ENCODE measurements around the gene DHX30. TPM values are rescaled to one million over a fixed set of nuclear protein-coding genes. Genes with fewer than 3 reads are reported as not detected.

DHX30 gene
- polyA plus RNA-seq, 1 of the 3 experiments (the other 2 are of a cell fraction) = 86.3 TPM

DNA sequence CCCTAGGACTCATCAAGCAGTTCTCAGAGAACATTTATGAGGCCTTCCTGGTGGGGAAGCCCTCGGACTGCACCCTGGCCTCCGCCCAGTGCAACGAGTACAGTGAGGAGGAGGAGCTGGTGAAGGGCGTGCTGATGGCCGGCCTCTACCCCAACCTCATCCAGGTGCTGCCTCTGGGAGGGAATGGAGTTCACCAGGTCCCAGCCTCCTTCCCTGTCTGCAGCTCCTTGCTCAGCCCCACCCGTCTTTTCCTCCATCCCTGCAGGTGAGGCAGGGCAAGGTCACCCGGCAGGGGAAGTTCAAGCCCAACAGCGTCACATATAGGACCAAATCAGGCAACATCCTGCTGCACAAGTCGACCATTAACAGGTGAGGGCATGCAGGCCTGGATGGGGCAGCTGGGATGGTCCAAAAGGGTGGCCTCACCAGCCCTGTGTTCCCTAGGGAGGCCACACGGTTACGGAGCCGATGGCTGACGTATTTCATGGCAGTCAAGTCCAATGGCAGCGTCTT, 46.3 kb downstream of the DHX30 start:
- Histone ChIP-seq H3K79me2 (ENCODE audit: insufficient read depth) (no peaks in the 10 kb centered on the region), H3K27me3 (ENCODE audit: insufficient read depth) (no peaks in the 10 kb centered on the region), H3K4me1 (ENCODE audit: control insufficient read depth in 1 of 2, insufficient read depth in 2 of 2, low read depth in 1 of 2, low read length in 1 of 2) (no peaks in the 10 kb centered on the region), H3K27ac (ENCODE audit: low read depth in 2 of 2, low read length in 1 of 2) (no peak overlapping the region; a peak in 1 of 4 replicates), H3F3A (replicated peaks; ENCODE audit: insufficient read depth) (peaks cover 28% of the 10 kb centered on the region), H3K9me3 (no peaks in the 10 kb centered on the region), H3K9ac (no peak overlapping the region), H3K4me3 (ENCODE audit: low read depth in 2 of 2, low read length in 1 of 2) (no peak overlapping the region), H2AFZ (ENCODE audit: low read depth) (no peak overlapping the region), H3K4me2 (no peak overlapping the region), H3K36me3 (replicated peaks in 1 of 2; ENCODE audit: control insufficient read depth in 1 of 2, insufficient read depth in 2 of 2, low read length in 1 of 2) (peaks cover 27 to 80% of the 10 kb centered on the region in 2 experiments), H3K9me2 (no peaks in the 10 kb centered on the region), H4K20me1 (ENCODE audit: insufficient read depth) (peaks cover 29% of the 10 kb centered on the region; the same call in 1 of the 2 replicates)
- ChIA-PET CTCF (interaction anchor here (0.6 to 2.7 kb wide), 12 partner anchors 9 to 309 kb away, joined by 3 to 28 read pairs (median 4); no protein-coding TSS in a partner anchor), POLR2A (no interaction called here)
- DNase-seq = no peak
- 85% methylated on average over 11 of the region's 14 CpGs for WGBS (ENCODE audit: low lambda C conversion rate)
- TF ChIP-seq JUND (IDR thresholded peaks at IDR 0.05) (no peak), POLR2AphosphoS5 (IDR thresholded peaks at IDR 0.05; ENCODE audit: low read depth, low read length) (0 out of 2 replicates have a peak, but pooled peaks have one; percentile 13)

DNA sequence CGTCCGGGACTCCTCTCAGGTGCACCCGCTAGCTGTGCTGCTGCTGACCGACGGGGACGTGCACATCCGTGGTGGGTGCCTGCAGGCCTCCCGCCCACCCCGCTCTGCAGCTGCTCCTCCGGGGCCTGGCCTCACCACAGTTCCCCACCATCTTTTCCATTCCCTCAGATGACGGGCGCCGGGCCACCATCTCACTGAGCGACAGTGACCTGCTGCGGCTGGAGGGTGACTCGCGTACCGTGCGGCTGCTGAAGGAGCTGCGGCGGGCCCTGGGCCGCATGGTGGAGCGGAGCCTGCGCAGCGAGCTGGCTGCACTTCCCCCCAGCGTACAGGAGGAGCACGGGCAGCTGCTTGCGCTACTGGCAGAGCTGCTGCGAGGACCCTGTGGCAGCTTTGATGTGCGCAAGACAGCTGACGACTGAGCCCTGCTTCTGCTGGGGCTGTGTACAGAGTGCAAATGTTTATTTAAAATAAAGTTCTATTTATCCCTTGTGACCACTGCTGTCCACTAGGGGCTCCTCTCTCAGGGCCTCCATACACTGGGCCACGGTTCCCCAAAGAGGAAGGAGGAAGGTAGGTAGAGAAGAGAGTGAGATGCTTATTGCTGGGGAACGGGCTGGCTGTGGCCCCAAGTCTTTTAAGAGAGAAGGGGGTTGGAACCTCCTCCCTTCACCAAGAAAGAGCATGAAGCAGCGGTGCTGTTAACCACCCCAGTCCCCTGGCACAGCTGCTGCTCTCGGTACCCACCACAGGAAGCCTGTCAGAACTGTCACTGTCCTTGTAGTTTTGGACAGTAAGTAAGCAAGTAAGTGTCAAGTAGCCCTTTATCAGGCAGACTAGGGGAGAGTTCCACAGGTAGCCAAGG, 47.0 kb downstream of the DHX30 start:
- H3K9me3 ChIP-seq = no peaks in the 10 kb centered on the region
- ChIA-PET CTCF (interaction anchor here (0.6 to 2.7 kb wide), 15 partner anchors 9 to 308 kb away, joined by 3 to 28 read pairs (median 4); no protein-coding TSS in a partner anchor), POLR2A (interaction anchor here (0.5 kb wide), 1 partner anchor 1136 kb away, joined by 4 read pairs; no protein-coding TSS in a partner anchor)
- H3K27me3 ChIP-seq (ENCODE audit: insufficient read depth) = no peaks in the 10 kb centered on the region
- H3K36me3 ChIP-seq (replicated peaks in 1 of 2; ENCODE audit: control insufficient read depth in 1 of 2, insufficient read depth in 2 of 2, low read length in 1 of 2) = peaks cover 21 to 81% of the 10 kb centered on the region in 2 experiments
- peak; percentile 61 for DNase-seq
- H3K4me2 ChIP-seq = no peak overlapping the region
- H3K9me2 ChIP-seq = no peaks in the 10 kb centered on the region
- no peak overlapping the region for H3K4me3 ChIP-seq (ENCODE audit: low read depth in 2 of 2, low read length in 1 of 2)
- WGBS (ENCODE audit: low lambda C conversion rate) = 91% methylated on average over 33 of the region's 35 CpGs
- no peak overlapping the region for H3K9ac ChIP-seq
- no peaks in the 10 kb centered on the region for H3K4me1 ChIP-seq (ENCODE audit: control insufficient read depth in 1 of 2, insufficient read depth in 2 of 2, low read depth in 1 of 2, low read length in 1 of 2)
- peaks cover 29% of the 10 kb centered on the region; the same call in 1 of the 2 replicates for H4K20me1 ChIP-seq (ENCODE audit: insufficient read depth)
- H2AFZ ChIP-seq (ENCODE audit: low read depth) = no peak overlapping the region
- peaks cover 28% of the 10 kb centered on the region for H3F3A ChIP-seq (replicated peaks; ENCODE audit: insufficient read depth)
- H3K79me2 ChIP-seq (ENCODE audit: insufficient read depth) = no peaks in the 10 kb centered on the region
- TF ChIP-seq FOXM1 (IDR thresholded peaks at IDR 0.05; ENCODE audit: low read depth) (no peak), POLR2AphosphoS5 (IDR thresholded peaks at IDR 0.05; ENCODE audit: low read depth, low read length) (no peak), FOSL2 (IDR thresholded peaks at IDR 0.05; ENCODE audit: borderline replicate concordance, low read depth) (no peak), JUND (IDR thresholded peaks at IDR 0.05) (no peak), RAD21 (IDR thresholded peaks at IDR 0.05; ENCODE audit: low read length) (peak; percentile 30), YY1 (IDR thresholded peaks at IDR 0.05; ENCODE audit: low read depth) (no peak), EP300 (IDR thresholded peaks at IDR 0.05; ENCODE audit: borderline replicate concordance in 1 of 2, low read depth in 1 of 2, low read length in 1 of 2) (no peak), GABPA (IDR thresholded peaks at IDR 0.05; ENCODE audit: low read depth) (no peak), TEAD4 (IDR thresholded peaks at IDR 0.05; ENCODE audit: borderline replicate concordance, insufficient read depth) (no peak), RXRA (IDR thresholded peaks at IDR 0.05; ENCODE audit: borderline replicate concordance, low read depth) (no peak), GATA2 (CRISPR knock-in tag; IDR thresholded peaks at IDR 0.05) (no peak), SMC3 (IDR thresholded peaks at IDR 0.05; ENCODE audit: low read depth, low read length) (0 out of 2 replicates have a peak, but pooled peaks have one; percentile 14), MXI1 (IDR thresholded peaks at IDR 0.05; ENCODE audit: low read depth, low read length) (no peak), RCOR1 (IDR thresholded peaks at IDR 0.05; ENCODE audit: low read length) (no peak)
- TF ChIP-seq, protein P1, sequence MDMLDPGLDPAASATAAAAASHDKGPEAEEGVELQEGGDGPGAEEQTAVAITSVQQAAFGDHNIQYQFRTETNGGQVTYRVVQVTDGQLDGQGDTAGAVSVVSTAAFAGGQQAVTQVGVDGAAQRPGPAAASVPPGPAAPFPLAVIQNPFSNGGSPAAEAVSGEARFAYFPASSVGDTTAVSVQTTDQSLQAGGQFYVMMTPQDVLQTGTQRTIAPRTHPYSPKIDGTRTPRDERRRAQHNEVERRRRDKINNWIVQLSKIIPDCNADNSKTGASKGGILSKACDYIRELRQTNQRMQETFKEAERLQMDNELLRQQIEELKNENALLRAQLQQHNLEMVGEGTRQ (IDR thresholded peaks at IDR 0.05; ENCODE audit: borderline replicate concordance, low read depth, low read length) = no peak
- TF ChIP-seq, protein P2, sequence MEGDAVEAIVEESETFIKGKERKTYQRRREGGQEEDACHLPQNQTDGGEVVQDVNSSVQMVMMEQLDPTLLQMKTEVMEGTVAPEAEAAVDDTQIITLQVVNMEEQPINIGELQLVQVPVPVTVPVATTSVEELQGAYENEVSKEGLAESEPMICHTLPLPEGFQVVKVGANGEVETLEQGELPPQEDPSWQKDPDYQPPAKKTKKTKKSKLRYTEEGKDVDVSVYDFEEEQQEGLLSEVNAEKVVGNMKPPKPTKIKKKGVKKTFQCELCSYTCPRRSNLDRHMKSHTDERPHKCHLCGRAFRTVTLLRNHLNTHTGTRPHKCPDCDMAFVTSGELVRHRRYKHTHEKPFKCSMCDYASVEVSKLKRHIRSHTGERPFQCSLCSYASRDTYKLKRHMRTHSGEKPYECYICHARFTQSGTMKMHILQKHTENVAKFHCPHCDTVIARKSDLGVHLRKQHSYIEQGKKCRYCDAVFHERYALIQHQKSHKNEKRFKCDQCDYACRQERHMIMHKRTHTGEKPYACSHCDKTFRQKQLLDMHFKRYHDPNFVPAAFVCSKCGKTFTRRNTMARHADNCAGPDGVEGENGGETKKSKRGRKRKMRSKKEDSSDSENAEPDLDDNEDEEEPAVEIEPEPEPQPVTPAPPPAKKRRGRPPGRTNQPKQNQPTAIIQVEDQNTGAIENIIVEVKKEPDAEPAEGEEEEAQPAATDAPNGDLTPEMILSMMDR (IDR thresholded peaks at IDR 0.05) = peak; percentile 62
- TF ChIP-seq, protein P3, sequence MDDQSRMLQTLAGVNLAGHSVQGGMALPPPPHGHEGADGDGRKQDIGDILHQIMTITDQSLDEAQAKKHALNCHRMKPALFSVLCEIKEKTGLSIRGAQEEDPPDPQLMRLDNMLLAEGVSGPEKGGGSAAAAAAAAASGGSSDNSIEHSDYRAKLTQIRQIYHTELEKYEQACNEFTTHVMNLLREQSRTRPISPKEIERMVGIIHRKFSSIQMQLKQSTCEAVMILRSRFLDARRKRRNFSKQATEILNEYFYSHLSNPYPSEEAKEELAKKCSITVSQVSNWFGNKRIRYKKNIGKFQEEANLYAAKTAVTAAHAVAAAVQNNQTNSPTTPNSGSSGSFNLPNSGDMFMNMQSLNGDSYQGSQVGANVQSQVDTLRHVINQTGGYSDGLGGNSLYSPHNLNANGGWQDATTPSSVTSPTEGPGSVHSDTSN (IDR thresholded peaks at IDR 0.05) = no peak
- TF ChIP-seq, protein P4, sequence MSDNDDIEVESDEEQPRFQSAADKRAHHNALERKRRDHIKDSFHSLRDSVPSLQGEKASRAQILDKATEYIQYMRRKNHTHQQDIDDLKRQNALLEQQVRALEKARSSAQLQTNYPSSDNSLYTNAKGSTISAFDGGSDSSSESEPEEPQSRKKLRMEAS (IDR thresholded peaks at IDR 0.05; ENCODE audit: low read depth) = no peak
- TF ChIP-seq, protein P5, sequence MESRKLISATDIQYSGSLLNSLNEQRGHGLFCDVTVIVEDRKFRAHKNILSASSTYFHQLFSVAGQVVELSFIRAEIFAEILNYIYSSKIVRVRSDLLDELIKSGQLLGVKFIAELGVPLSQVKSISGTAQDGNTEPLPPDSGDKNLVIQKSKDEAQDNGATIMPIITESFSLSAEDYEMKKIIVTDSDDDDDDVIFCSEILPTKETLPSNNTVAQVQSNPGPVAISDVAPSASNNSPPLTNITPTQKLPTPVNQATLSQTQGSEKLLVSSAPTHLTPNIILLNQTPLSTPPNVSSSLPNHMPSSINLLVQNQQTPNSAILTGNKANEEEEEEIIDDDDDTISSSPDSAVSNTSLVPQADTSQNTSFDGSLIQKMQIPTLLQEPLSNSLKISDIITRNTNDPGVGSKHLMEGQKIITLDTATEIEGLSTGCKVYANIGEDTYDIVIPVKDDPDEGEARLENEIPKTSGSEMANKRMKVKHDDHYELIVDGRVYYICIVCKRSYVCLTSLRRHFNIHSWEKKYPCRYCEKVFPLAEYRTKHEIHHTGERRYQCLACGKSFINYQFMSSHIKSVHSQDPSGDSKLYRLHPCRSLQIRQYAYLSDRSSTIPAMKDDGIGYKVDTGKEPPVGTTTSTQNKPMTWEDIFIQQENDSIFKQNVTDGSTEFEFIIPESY (IDR thresholded peaks at IDR 0.05; ENCODE audit: borderline replicate concordance, low read depth) = no peak
- H3K27ac ChIP-seq (ENCODE audit: low read depth in 2 of 2, low read length in 1 of 2) = no peak overlapping the region; a peak in 1 of 4 replicates
